Bronchial epithelial cell (primary cell): ENCODE data around the gene RBBP8NL. TPM values are rescaled to one million over a fixed set of nuclear protein-coding genes. Genes with fewer than 3 reads are reported as not detected.

Experiments used
- DNase-seq: peaks from one replicate; pipeline ENCODE4 v3.0.0-alpha.2; 2010; ENCODE audit warnings: low read depth
- FAIRE-seq: peaks from 2 replicates; lab custom pipeline; 2011; peaks lifted over from hg19 to GRCh38; lab: Jason Lieb, UNC
- H3K27me3 ChIP-seq: 2 replicates; pipeline ENCODE4 v1.5.1; 2011; ENCODE audit warnings: low read length; ENCODE audit not compliant: control insufficient read depth, insufficient read depth
- H3K36me3 ChIP-seq: 2 replicates; pipeline ENCODE4 v1.5.1; 2011; ENCODE audit warnings: low read length; ENCODE audit not compliant: control insufficient read depth, insufficient read depth
- H3K4me3 ChIP-seq: 2 replicates; pipeline ENCODE4 v1.5.1; 2011; ENCODE audit warnings: mild to moderate bottlenecking, low read depth, low read length, control low read depth
- CTCF ChIP-seq: IDR thresholded peaks from 2 replicates; pipeline ENCODE4 v1.5.1; 2011; ENCODE audit warnings: mild to moderate bottlenecking, moderate library complexity, low read length, control low read depth, inconsistent platforms; ENCODE audit not compliant: insufficient read depth, severe bottlenecking
- total RNA-seq: library from RNA; depleted of rRNA; stranded (reverse); fragments of >200 nt; gene quantifications from 2 replicates; pipeline ENCODE4 v1.2.1, GENCODE V29; 2014

Gene RBBP8NL
- total RNA-seq, 1 donor from 2014 or later = under 0.01 TPM

GRCh38 chr20:62404112-62404665 is 23.1 kb downstream of the RBBP8NL start:
- peak; percentile 13 for FAIRE-seq
- no peak for DNase-seq
- H3K36me3 ChIP-seq = no peaks in the 10 kb centered on the region
- H3K27me3 ChIP-seq = no peaks in the 10 kb centered on the region
- TF ChIP-seq CTCF = no peak
- no peak overlapping the region for H3K4me3 ChIP-seq

- no peak for FAIRE-seq
- no peak for DNase-seq
- TF ChIP-seq CTCF = no peak
- no peaks in the 10 kb centered on the region for H3K27me3 ChIP-seq
- no peak overlapping the region for H3K4me3 ChIP-seq
- H3K36me3 ChIP-seq = no peaks in the 10 kb centered on the region
Measured at GRCh38 chr20:62403331-62403730, 24.0 kb downstream of the RBBP8NL start.

DNA sequence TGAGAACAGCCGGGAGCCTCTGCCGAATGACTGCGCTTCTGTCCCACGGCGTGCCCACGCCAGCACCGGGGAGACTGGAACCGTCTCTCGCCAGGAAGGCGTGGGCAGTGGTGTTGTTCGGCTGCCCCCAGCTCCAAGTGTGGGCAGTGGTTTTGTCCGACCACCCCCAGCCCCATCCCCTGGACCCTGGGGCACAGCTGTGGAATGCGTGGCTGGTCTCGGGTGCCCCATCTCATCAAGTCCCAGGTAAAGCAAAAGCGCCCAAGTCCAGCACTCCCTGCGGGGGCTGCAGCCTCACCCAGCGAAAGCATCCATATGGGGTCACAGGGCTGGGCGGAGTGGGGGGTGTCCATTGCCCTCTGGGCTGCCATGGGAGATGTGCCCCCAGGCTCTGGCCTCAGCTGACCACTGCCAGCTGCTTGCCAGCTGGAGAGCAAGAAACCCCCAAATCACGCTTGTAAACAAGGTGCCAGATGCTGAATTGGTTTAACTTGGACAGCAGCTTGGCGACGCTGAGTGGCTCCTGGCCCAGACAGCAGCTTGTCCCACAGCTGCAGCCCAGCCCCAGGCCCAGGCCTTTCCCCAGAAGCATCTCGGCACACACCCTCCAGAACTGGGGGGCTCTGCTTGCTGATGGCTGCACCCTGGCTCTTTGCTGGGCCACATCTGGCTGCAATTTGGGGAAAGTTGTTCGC is 24.7 kb downstream of the RBBP8NL start:
- Histone ChIP-seq H3K4me3 (no peak overlapping the region), H3K36me3 (no peaks in the 10 kb centered on the region), H3K27me3 (no peaks in the 10 kb centered on the region)
- TF ChIP-seq CTCF = no peak
- FAIRE-seq (no peak), DNase-seq (no peak)

GRCh38 chr20:62401331-62401779 is 26.0 kb downstream of the RBBP8NL start:
- no peaks in the 10 kb centered on the region for H3K27me3 ChIP-seq
- DNase-seq (no peak), FAIRE-seq (no peak)
- no peaks in the 10 kb centered on the region for H3K36me3 ChIP-seq
- H3K4me3 ChIP-seq = no peak overlapping the region
- peak; percentile 41 for TF ChIP-seq CTCF

GRCh38 chr20:62400541-62400940 is 26.8 kb downstream of the RBBP8NL start:
- Histone ChIP-seq H3K4me3 (no peak overlapping the region), H3K27me3 (no peaks in the 10 kb centered on the region), H3K36me3 (no peaks in the 10 kb centered on the region)
- DNase-seq = no peak
- no peak for TF ChIP-seq CTCF
- no peak for FAIRE-seq
